Spleen (tissue), 11 donors: Measurements from ENCODE around the gene DRICH1. TPM values are rescaled to one million over a fixed set of nuclear protein-coding genes. Genes with fewer than 3 reads are reported as not detected.

ENCODE experiments used
- DNase-seq: peaks from one replicate; pipeline ENCODE4 v3.0.0-alpha.2; 2020
- H3K27ac ChIP-seq, 8 donors: fragments of 200-600 bp; sonication (generic) in 7 of 8; 1 replicate in 4 of 8; 2 replicates in 4 of 8; pipeline versions ENCODE4 v1.5.0 to v1.8.0; 2016 to 2021; ENCODE audit warnings: inconsistent platforms in 4 of 8, mild to moderate bottlenecking in 4 of 8, moderate library complexity in 1 of 8
- H3K27me3 ChIP-seq, 7 donors: fragments of 200-600 bp; sonication (generic) in 6 of 7; replicated peaks in 1 of 7; 1 replicate in 4 of 7; 2 replicates in 3 of 7; pipeline versions ENCODE4 v1.5.0 to v1.8.0; 2016 to 2021; ENCODE audit warnings: inconsistent platforms in 3 of 7, mild to moderate bottlenecking in 1 of 7
- H3K36me3 ChIP-seq, 6 donors: fragments of 200-600 bp; sonication (generic) in 5 of 6; 1 replicate in 4 of 6; 2 replicates in 2 of 6; pipeline versions ENCODE4 v1.5.0 to v1.8.0; 2016 to 2021; ENCODE audit warnings: inconsistent platforms in 2 of 6
- H3K4me1 ChIP-seq, 6 donors: fragments of 200-600 bp; sonication (generic) in 5 of 6; 1 replicate in 3 of 6; 2 replicates in 3 of 6; pipeline versions ENCODE4 v1.5.0 to v1.8.0; 2016 to 2021; ENCODE audit warnings: inconsistent platforms in 3 of 6
- H3K4me3 ChIP-seq, 8 donors: fragments of 200-600 bp; sonication (generic) in 7 of 8; 1 replicate in 4 of 8; 2 replicates in 4 of 8; pipeline versions ENCODE4 v1.5.0 to v1.8.0; 2016 to 2021; ENCODE audit warnings: inconsistent platforms in 4 of 8, mild to moderate bottlenecking in 4 of 8, moderate library complexity in 2 of 8
- H3K9me3 ChIP-seq, 8 donors: fragments of 200-600 bp; sonication (generic) in 7 of 8; 1 replicate in 4 of 8; 2 replicates in 4 of 8; pipeline versions ENCODE4 v1.5.0 to v1.8.0; 2016 to 2021; ENCODE audit warnings: inconsistent platforms in 4 of 8
- CTCF ChIP-seq, 11 experiments: fragments of 200-600 bp in 7 of 11; fragments of 450-650 bp in 4 of 11; sonication (generic) in 4 of 11; IDR thresholded peaks in 8 of 11; conservative IDR thresholded peaks in 3 of 11; 1 replicate in 7 of 11; 2 replicates in 4 of 11; pipeline versions ENCODE4 v1.4.0 to v1.8.0; 2016 to 2021; ENCODE audit warnings: antibody characterized with exemption in 11 of 11, inconsistent platforms in 4 of 11, mild to moderate bottlenecking in 1 of 11
- POLR2A ChIP-seq, 3 donors: fragments of 450-650 bp; IDR thresholded peaks; one replicate each; pipeline ENCODE4 v1.5.1; 2017; ENCODE audit warnings: antibody characterized with exemption in 3 of 3, mild to moderate bottlenecking in 1 of 3
- POLR2AphosphoS5 ChIP-seq, 3 donors: sonication (generic); formaldehyde crosslinking; IDR thresholded peaks; one replicate each; pipeline ENCODE4 v1.5.1; 2017; ENCODE audit warnings: antibody characterized with exemption in 3 of 3
- WGBS, 5 donors: extraction: QIAGEN DNeasy Blood & Tissue Kit in 3 of 5; methylation state at CpG; one replicate each; pipeline versions ENCODE4 v1.1.5 to v1.1.7; 2013 to 2018; 5-methylcytosine and 5-hydroxymethylcytosine counted together
- intact Hi-C: fragments of 100-400 bp; cut with DNase I; formaldehyde crosslinking; loops from one replicate; pipeline ENCODE4 v1.15.0; 2023; ENCODE audit warnings: low total_unique reads
- polyA plus RNA-seq, 3 donors: library from polyadenylated mRNA; stranded (reverse); fragments of 200-250 nt; gene quantifications; one replicate each; pipeline ENCODE4 v1.2.1, GENCODE V29; 2013
- total RNA-seq, 7 donors: library from RNA; depleted of rRNA in 3 of 7; stranded (reverse); fragments of >200 nt in 3 of 7; fragmentation: NEBNext Ultra II Directional in 4 of 7; extraction: Animal tissue kit (Norgen Biotek cat#: 25700) in 4 of 7; gene quantifications; one replicate each; pipeline versions ENCODE4 v1.1.0 to v1.2.1, GENCODE V29; 2016 to 2021
- donor health status: healthy with polysubstance abuse.
- donor health status: DM: no; HTN: no; CAD: no; lungs with moderate emphysema.
- donor health status: DM: no; HTN: no; CAD: no.
- donor health status: Bipolar disorder and iron deficiency.
- donor health status: healthy.
- donor health status: DM: no; HTN: no; CAD: no.
- donor health status: DM: yes; HTN: yes; CAD: no.

The DRICH1 gene
- total and polyA plus RNA-seq, 10 donors, result 0.29 to 2.5 (median 1.9) TPM; not detected in 3

- DNase-seq, result no peak
Observed at GRCh38 chr22:23583836-23584235, 48.3 kb downstream of the DRICH1 start.

GRCh38 chr22:23583153-23583552, 49.0 kb downstream of the DRICH1 start:
- Histone ChIP-seq H3K4me3 (no peak overlapping the region), H3K27ac (no peak overlapping the region), H3K27me3 (peaks cover 0 to 36% (median 0%) of the 10 kb centered on the region in 7 donors), H3K9me3 (no peaks in the 10 kb centered on the region), H3K36me3 (no peaks in the 10 kb centered on the region), H3K4me1 (no peaks in the 10 kb centered on the region)
- no peak for TF ChIP-seq POLR2A (IDR thresholded peaks at IDR 0.05)
- no peak for DNase-seq
- intact Hi-C loops, result no loop called here
- 57 to 75% (median 68%) methylated on average over 7 of the region's 7 CpGs for WGBS, 5 donors

More at GRCh38 chr22:23583836-23584235, 48.3 kb downstream of the DRICH1 start:
- no peak overlapping the region for H3K27ac ChIP-seq
- H3K27me3 ChIP-seq, result peaks cover 0 to 30% (median 0%) of the 10 kb centered on the region in 7 donors
- intact Hi-C loops, result no loop called here
- 24 to 58% (median 33%) methylated on average over 3 to 6 of the region's 6 CpGs for WGBS, 5 donors
- no peaks in the 10 kb centered on the region for H3K36me3 ChIP-seq
- H3K4me1 ChIP-seq, result no peaks in the 10 kb centered on the region
- no peak overlapping the region for H3K4me3 ChIP-seq
- H3K9me3 ChIP-seq, result no peaks in the 10 kb centered on the region
- TF ChIP-seq CTCF (IDR thresholded peaks at IDR 0.05 in 8 of 11, conservative IDR thresholded peaks at IDR 0.05 in 3 of 11) (no peak), POLR2AphosphoS5 (IDR thresholded peaks at IDR 0.05) (no peak), POLR2A (IDR thresholded peaks at IDR 0.05) (no peak)

DNA sequence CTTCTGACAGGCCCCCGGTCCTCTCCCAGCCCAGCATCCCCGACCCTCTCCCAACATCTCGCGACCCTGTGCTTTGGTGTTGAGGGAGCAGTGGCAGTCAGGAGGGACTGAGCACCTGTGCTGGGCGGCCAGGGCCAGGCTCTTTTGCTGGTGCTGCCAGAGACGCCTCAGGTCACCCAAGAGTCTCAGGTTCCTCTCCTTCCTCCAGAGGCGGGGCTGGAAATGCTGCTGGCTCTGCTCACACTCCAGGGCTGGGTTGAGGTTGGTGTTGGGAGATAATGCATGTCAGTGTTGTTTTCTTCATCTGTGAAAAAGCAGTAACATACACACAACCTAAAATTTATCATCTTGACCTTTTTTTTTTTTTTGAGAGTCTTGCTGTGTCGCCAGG, 50.9 kb downstream of the DRICH1 start:
- H3K4me3 ChIP-seq, result no peak overlapping the region
- no peaks in the 10 kb centered on the region for H3K36me3 ChIP-seq
- peaks cover 0 to 51% (median 0%) of the 10 kb centered on the region in 7 donors for H3K27me3 ChIP-seq
- H3K27ac ChIP-seq, result no peak overlapping the region
- intact Hi-C loops, result no loop called here
- WGBS, 5 donors, result 34 to 57% (median 35%) methylated on average over 8 of the region's 8 CpGs
- no peak for DNase-seq
- H3K4me1 ChIP-seq, result no peaks in the 10 kb centered on the region
- no peaks in the 10 kb centered on the region for H3K9me3 ChIP-seq
- no peak for TF ChIP-seq POLR2AphosphoS5 (IDR thresholded peaks at IDR 0.05)
- TF ChIP-seq POLR2A (IDR thresholded peaks at IDR 0.05), result no peak
- no peak for TF ChIP-seq CTCF (IDR thresholded peaks at IDR 0.05 in 8 of 11, conservative IDR thresholded peaks at IDR 0.05 in 3 of 11)

DNA sequence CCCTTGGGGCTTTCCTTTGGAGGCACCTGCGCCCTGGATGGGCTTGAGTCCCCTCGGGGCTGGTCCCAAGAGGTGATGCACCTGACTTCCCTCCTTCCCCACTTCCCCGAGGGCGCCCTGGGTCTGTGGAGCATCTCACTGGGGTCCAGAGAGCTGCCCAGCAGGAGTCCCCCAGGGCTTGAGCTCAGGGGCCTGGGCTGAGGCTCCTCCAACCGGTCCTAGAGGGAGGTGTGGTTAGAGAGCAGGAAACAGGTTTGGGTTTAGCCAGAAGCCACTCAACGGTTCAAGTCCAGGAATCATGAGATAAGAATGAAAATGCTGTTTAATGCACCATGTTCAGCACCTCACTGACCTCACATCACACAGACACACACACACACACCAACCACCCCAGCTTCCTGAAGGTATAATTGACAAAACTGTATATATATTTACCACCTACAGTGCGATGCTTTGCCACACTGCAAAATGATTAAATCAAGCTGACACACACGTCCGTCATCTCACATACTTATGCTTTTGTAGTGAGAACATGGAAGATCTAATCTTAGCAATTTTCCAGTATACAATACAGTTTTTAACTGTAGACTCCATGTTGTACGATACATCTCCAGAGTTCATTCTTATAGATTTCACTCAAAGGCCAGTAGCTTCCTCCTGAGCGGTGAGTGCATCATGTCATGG, 51.4 kb downstream of the DRICH1 start:
- no peak for DNase-seq
- H3K4me1 ChIP-seq, result no peaks in the 10 kb centered on the region
- H3K9me3 ChIP-seq, result no peaks in the 10 kb centered on the region

More for the DNA sequence above, 51.4 kb downstream of the DRICH1 start:
- no peak for TF ChIP-seq CTCF (IDR thresholded peaks at IDR 0.05 in 8 of 11, conservative IDR thresholded peaks at IDR 0.05 in 3 of 11)
- intact Hi-C loops, result no loop called here
- WGBS, 5 donors, result 26 to 42% (median 35%) methylated on average over 7 to 11 of the region's 11 CpGs
- H3K27ac ChIP-seq, result no peak overlapping the region
- peaks cover 0 to 53% (median 0%) of the 10 kb centered on the region in 7 donors for H3K27me3 ChIP-seq
- H3K36me3 ChIP-seq, result no peaks in the 10 kb centered on the region
- no peak overlapping the region for H3K4me3 ChIP-seq
